WTC11 (cell line): ENCODE data around the gene MUC2. TPM values are rescaled to one million over a fixed set of nuclear protein-coding genes. Genes with fewer than 3 reads are reported as not detected.

Source experiments
- ATAC-seq: fragments of 200-7000 bp; cut with Tn5 transposase; 2 replicates; pipeline ENCODE4 v1.10.0; 2021; ENCODE audit warnings: mild to moderate bottlenecking, moderate library complexity
- CTCF ChIA-PET: fragments of 300-600 bp; sonication (Branson Sonifier 250); formaldehyde crosslinking; loops from one replicate; lab custom pipeline; 2021; ENCODE audit warnings: antibody characterized with exemption; lab: Charles Lee
- POLR2A ChIA-PET: fragments of 350-600 bp; sonication (Branson Sonifier 250); formaldehyde crosslinking; loops from one replicate; lab custom pipeline; 2021; ENCODE audit warnings: antibody characterized with exemption; lab: Charles Lee
- DNase-seq: peaks from one replicate; pipeline ENCODE4 v3.0.0; 2021; ENCODE audit warnings: low spot score
- H3K27ac Mint-ChIP-seq: 2 replicates; pipeline ENCODE4 v1.8.0; 2021; ENCODE audit warnings: mixed read lengths
- H3K27me3 Mint-ChIP-seq: 2 replicates; pipeline ENCODE4 v1.8.0; 2021; ENCODE audit warnings: low read depth, mild to moderate bottlenecking, moderate library complexity, mixed read lengths
- H3K36me3 Mint-ChIP-seq: 2 replicates; pipeline ENCODE4 v1.8.0; 2021; ENCODE audit warnings: mixed read lengths
- H3K4me1 Mint-ChIP-seq: 2 replicates; pipeline ENCODE4 v1.8.0; 2022; ENCODE audit warnings: mixed read lengths
- H3K4me3 Mint-ChIP-seq: 2 replicates; pipeline ENCODE4 v1.8.0; 2021; ENCODE audit warnings: mild to moderate bottlenecking, moderate library complexity, mixed read lengths
- H3K9me3 Mint-ChIP-seq: 2 replicates; pipeline ENCODE4 v1.8.0; 2021; ENCODE audit warnings: mixed read lengths
- ATF2 ChIP-seq: sonication (generic); formaldehyde crosslinking; IDR thresholded peaks from 2 replicates; pipeline ENCODE4 v1.8.1; 2022; ENCODE audit warnings: low read depth, missing genetic modification reagents, borderline replicate concordance
- CREM ChIP-seq: sonication (generic); formaldehyde crosslinking; IDR thresholded peaks from 2 replicates; pipeline ENCODE4 v1.8.1; 2022; ENCODE audit warnings: mild to moderate bottlenecking, missing genetic modification reagents, moderate library complexity
- ELF4 ChIP-seq: sonication (generic); formaldehyde crosslinking; IDR thresholded peaks from 2 replicates; pipeline ENCODE4 v1.8.1; 2022; ENCODE audit warnings: low read depth, mild to moderate bottlenecking, moderate library complexity, missing genetic modification reagents
- EMX1 ChIP-seq: fragments of 250-450 bp; sonication (Bioruptor Pico); IDR thresholded peaks from 2 replicates; pipeline ENCODE4 v1.8.0; 2021; ENCODE audit warnings: mild to moderate bottlenecking
- ETV6 ChIP-seq: sonication (generic); formaldehyde crosslinking; IDR thresholded peaks from 2 replicates; pipeline ENCODE4 v1.8.1; 2022; ENCODE audit warnings: mild to moderate bottlenecking, missing genetic modification reagents
- GABPB1 ChIP-seq: sonication (generic); formaldehyde crosslinking; IDR thresholded peaks from 2 replicates; pipeline ENCODE4 v1.8.1; 2023; ENCODE audit warnings: mild to moderate bottlenecking, missing genetic modification reagents
- NFATC4 ChIP-seq: fragments of 250-450 bp; sonication (Bioruptor Pico); IDR thresholded peaks from 2 replicates; pipeline ENCODE4 v1.9.0; 2021; ENCODE audit warnings: mild to moderate bottlenecking
- NR1H2 ChIP-seq: sonication (generic); formaldehyde crosslinking; IDR thresholded peaks from 2 replicates; pipeline ENCODE4 v1.9.0; 2021; ENCODE audit warnings: mild to moderate bottlenecking, moderate library complexity, missing genetic modification reagents
- NR2C2 ChIP-seq: sonication (generic); formaldehyde crosslinking; IDR thresholded peaks from 2 replicates; pipeline ENCODE4 v1.8.0; 2022; ENCODE audit warnings: mild to moderate bottlenecking, missing genetic modification reagents
- TCF7 ChIP-seq: sonication (generic); formaldehyde crosslinking; IDR thresholded peaks from 2 replicates; pipeline ENCODE4 v1.8.0; 2022; ENCODE audit warnings: mild to moderate bottlenecking, low read depth, missing genetic modification reagents, moderate library complexity
- TP53 ChIP-seq: sonication (generic); formaldehyde crosslinking; IDR thresholded peaks from 2 replicates; pipeline ENCODE4 v1.8.1; 2023; ENCODE audit warnings: mild to moderate bottlenecking, missing genetic modification reagents
- ZNF232 ChIP-seq: sonication (generic); formaldehyde crosslinking; IDR thresholded peaks from 2 replicates; pipeline ENCODE4 v1.8.0; 2022; ENCODE audit warnings: mild to moderate bottlenecking, missing genetic modification reagents
- ZNF263 ChIP-seq: sonication (generic); formaldehyde crosslinking; IDR thresholded peaks from 2 replicates; pipeline ENCODE4 v1.8.1; 2022; ENCODE audit warnings: low read depth, mild to moderate bottlenecking, moderate library complexity, missing genetic modification reagents
- ZSCAN18 ChIP-seq: fragments of 250-450 bp; sonication (Bioruptor Pico); IDR thresholded peaks from 2 replicates; pipeline ENCODE4 v2.1.2; 2022; ENCODE audit warnings: mild to moderate bottlenecking, moderate library complexity
- total RNA-seq: library from RNA; stranded (reverse); gene quantifications from 3 replicates; pipeline ENCODE4 v1.2.3, GENCODE V29; 2021
- TF ChIP-seq, protein P1 (sequence below): sonication (generic); formaldehyde crosslinking; IDR thresholded peaks from 2 replicates; pipeline ENCODE4 v1.8.0; 2022; ENCODE audit warnings: mild to moderate bottlenecking, missing genetic modification reagents
- TF ChIP-seq, protein P2 (sequence below): fragments of 250-450 bp; sonication (Bioruptor Pico); IDR thresholded peaks from 2 replicates; pipeline ENCODE4 v1.9.0; 2021; ENCODE audit warnings: mild to moderate bottlenecking
- TF ChIP-seq, protein P3 (sequence below): fragments of 250-450 bp; sonication (Bioruptor Pico); IDR thresholded peaks from 2 replicates; pipeline ENCODE4 v1.8.0; 2021; ENCODE audit warnings: mild to moderate bottlenecking
- TF ChIP-seq, protein P4 (sequence below): sonication (generic); formaldehyde crosslinking; IDR thresholded peaks from 2 replicates; pipeline ENCODE4 v1.8.0; 2022; ENCODE audit warnings: mild to moderate bottlenecking, missing genetic modification reagents

The MUC2 gene
- total RNA-seq, 1 experiment from 2014 or later: 0.22 TPM

GRCh38 chr11:1034001-1034400 lies 40.7 kb upstream of the MUC2 start:
- TF ChIP-seq NR2C2: no peak
- TF ChIP-seq, protein P1, sequence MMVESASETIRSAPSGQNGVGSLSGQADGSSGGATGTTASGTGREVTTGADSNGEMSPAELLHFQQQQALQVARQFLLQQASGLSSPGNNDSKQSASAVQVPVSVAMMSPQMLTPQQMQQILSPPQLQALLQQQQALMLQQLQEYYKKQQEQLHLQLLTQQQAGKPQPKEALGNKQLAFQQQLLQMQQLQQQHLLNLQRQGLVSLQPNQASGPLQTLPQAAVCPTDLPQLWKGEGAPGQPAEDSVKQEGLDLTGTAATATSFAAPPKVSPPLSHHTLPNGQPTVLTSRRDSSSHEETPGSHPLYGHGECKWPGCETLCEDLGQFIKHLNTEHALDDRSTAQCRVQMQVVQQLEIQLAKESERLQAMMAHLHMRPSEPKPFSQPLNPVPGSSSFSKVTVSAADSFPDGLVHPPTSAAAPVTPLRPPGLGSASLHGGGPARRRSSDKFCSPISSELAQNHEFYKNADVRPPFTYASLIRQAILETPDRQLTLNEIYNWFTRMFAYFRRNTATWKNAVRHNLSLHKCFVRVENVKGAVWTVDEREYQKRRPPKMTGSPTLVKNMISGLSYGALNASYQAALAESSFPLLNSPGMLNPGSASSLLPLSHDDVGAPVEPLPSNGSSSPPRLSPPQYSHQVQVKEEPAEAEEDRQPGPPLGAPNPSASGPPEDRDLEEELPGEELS (CRISPR knock-in tag): no peak
- TF ChIP-seq GABPB1 (CRISPR knock-in tag): no peak
- no peak for TF ChIP-seq NFATC4 (CRISPR knock-in tag)
- TF ChIP-seq ELF4 (CRISPR knock-in tag): no peak
- TF ChIP-seq, all 79 proteins: peak for 0
- no peak for DNase-seq
- ChIA-PET CTCF (interaction anchor here (1.1 to 1.5 kb wide), 4 partner anchors 17 to 136 kb away, joined by 3 to 5 read pairs (median 4); no protein-coding TSS in a partner anchor), POLR2A (no interaction called here)
- H3K27ac Mint-ChIP-seq: no peak overlapping the region
- no peak overlapping the region for H3K4me3 Mint-ChIP-seq
- no peak for ATAC-seq
- H3K4me1 Mint-ChIP-seq: no peaks in the 10 kb centered on the region
- H3K36me3 Mint-ChIP-seq: no peaks in the 10 kb centered on the region
- no peaks in the 10 kb centered on the region for H3K27me3 Mint-ChIP-seq
- peaks cover 6% of the 10 kb centered on the region for H3K9me3 Mint-ChIP-seq

GRCh38 chr11:1034456-1035295 lies 40.0 kb upstream of the MUC2 start:
- ChIA-PET POLR2A (no interaction called here), CTCF (interaction anchor here (1.1 to 1.5 kb wide), 4 partner anchors 17 to 136 kb away, joined by 3 to 5 read pairs (median 4); no protein-coding TSS in a partner anchor)
- no peak overlapping the region for H3K4me3 Mint-ChIP-seq
- DNase-seq (no peak), ATAC-seq (no peak)
- peaks cover 6% of the 10 kb centered on the region for H3K9me3 Mint-ChIP-seq
- TF ChIP-seq ZNF263 (CRISPR knock-in tag) (0 out of 2 replicates have a peak, but pooled peaks have one; percentile 24), ATF2 (CRISPR knock-in tag) (no peak)
- no peaks in the 10 kb centered on the region for H3K36me3 Mint-ChIP-seq
- no peak overlapping the region for H3K27ac Mint-ChIP-seq
- H3K27me3 Mint-ChIP-seq: no peaks in the 10 kb centered on the region
- H3K4me1 Mint-ChIP-seq: no peaks in the 10 kb centered on the region

- no peak overlapping the region for H3K27ac Mint-ChIP-seq
- no peaks in the 10 kb centered on the region for H3K27me3 Mint-ChIP-seq
- peaks cover 6% of the 10 kb centered on the region for H3K9me3 Mint-ChIP-seq
- ATAC-seq: no peak
- ChIA-PET POLR2A (no interaction called here), CTCF (interaction anchor here (1.4 to 1.5 kb wide), 2 partner anchors 16 kb away, joined by 4 to 5 read pairs; no protein-coding TSS in a partner anchor)
- DNase-seq: no peak
- H3K4me1 Mint-ChIP-seq: no peaks in the 10 kb centered on the region
- no peak overlapping the region for H3K4me3 Mint-ChIP-seq
- H3K36me3 Mint-ChIP-seq: no peaks in the 10 kb centered on the region
- TF ChIP-seq, protein P2, sequence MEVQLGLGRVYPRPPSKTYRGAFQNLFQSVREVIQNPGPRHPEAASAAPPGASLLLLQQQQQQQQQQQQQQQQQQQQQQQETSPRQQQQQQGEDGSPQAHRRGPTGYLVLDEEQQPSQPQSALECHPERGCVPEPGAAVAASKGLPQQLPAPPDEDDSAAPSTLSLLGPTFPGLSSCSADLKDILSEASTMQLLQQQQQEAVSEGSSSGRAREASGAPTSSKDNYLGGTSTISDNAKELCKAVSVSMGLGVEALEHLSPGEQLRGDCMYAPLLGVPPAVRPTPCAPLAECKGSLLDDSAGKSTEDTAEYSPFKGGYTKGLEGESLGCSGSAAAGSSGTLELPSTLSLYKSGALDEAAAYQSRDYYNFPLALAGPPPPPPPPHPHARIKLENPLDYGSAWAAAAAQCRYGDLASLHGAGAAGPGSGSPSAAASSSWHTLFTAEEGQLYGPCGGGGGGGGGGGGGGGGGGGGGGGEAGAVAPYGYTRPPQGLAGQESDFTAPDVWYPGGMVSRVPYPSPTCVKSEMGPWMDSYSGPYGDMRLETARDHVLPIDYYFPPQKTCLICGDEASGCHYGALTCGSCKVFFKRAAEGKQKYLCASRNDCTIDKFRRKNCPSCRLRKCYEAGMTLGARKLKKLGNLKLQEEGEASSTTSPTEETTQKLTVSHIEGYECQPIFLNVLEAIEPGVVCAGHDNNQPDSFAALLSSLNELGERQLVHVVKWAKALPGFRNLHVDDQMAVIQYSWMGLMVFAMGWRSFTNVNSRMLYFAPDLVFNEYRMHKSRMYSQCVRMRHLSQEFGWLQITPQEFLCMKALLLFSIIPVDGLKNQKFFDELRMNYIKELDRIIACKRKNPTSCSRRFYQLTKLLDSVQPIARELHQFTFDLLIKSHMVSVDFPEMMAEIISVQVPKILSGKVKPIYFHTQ (CRISPR knock-in tag): no peak
- TF ChIP-seq TP53 (CRISPR knock-in tag) (no peak), EMX1 (CRISPR knock-in tag) (no peak), ATF2 (CRISPR knock-in tag) (no peak), TCF7 (CRISPR knock-in tag) (no peak), CREM (CRISPR knock-in tag) (no peak), ZNF232 (CRISPR knock-in tag) (no peak), ZSCAN18 (CRISPR knock-in tag) (no peak), ETV6 (CRISPR knock-in tag) (no peak), NR1H2 (CRISPR knock-in tag) (no peak)
- TF ChIP-seq, protein P3, sequence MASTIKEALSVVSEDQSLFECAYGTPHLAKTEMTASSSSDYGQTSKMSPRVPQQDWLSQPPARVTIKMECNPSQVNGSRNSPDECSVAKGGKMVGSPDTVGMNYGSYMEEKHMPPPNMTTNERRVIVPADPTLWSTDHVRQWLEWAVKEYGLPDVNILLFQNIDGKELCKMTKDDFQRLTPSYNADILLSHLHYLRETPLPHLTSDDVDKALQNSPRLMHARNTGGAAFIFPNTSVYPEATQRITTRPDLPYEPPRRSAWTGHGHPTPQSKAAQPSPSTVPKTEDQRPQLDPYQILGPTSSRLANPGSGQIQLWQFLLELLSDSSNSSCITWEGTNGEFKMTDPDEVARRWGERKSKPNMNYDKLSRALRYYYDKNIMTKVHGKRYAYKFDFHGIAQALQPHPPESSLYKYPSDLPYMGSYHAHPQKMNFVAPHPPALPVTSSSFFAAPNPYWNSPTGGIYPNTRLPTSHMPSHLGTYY (CRISPR knock-in tag): no peak
- TF ChIP-seq, protein P4, sequence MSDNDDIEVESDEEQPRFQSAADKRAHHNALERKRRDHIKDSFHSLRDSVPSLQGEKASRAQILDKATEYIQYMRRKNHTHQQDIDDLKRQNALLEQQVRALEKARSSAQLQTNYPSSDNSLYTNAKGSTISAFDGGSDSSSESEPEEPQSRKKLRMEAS (CRISPR knock-in tag): no peak
These were observed 38.9 kb upstream of the MUC2 start for GRCh38 chr11:1035577-1036283.
